NCI-H128 (cell line): ENCODE results near the gene TCIRG1.
"Not testable (repeated sequence)": the region's sequence is repeated elsewhere in the genome, so short reads cannot be mapped to it uniquely, and the experiment has no call there.

Experiments
- DNase-seq: peaks from one replicate; lab custom pipeline; 2025; ENCODE audit not compliant: unreplicated experiment; lab: John Stamatoyannopoulos, UW

The TCIRG1 gene

GRCh38 chr11:68038718-68039525 lies at the start of gene TCIRG1:
TCIRG1 (plus strand) TSS chr11:68039025; CDS start chr11:68041272, 2,247 bp downstream.
- DNase-seq, result no peak

- DNase-seq, result not testable (repeated sequence)
Measured at GRCh38 chr11:67990546-67991346, 48.1 kb upstream of the TCIRG1 start.

GRCh38 chr11:67991347-67992121 lies 47.3 kb upstream of the TCIRG1 start:
- not testable (repeated sequence) for DNase-seq

GRCh38 chr11:67993821-67994220 lies 45.0 kb upstream of the TCIRG1 start:
- peak; percentile 11 for DNase-seq

- DNase-seq, result not testable (repeated sequence)
Measured at GRCh38 chr11:67994387-67994786, 44.4 kb upstream of the TCIRG1 start.

GRCh38 chr11:67995129-67995528 lies 43.7 kb upstream of the TCIRG1 start:
- not testable (repeated sequence) for DNase-seq

GRCh38 chr11:67995579-67995978 lies 43.2 kb upstream of the TCIRG1 start:
- not testable (repeated sequence) for DNase-seq

GRCh38 chr11:67996051-67996450 lies 42.8 kb upstream of the TCIRG1 start:
- DNase-seq, result no peak

- no peak for DNase-seq
Measured at GRCh38 chr11:67996622-67997474, 42.0 kb upstream of the TCIRG1 start.

- DNase-seq, result no peak
Measured at GRCh38 chr11:67997475-67997921, 41.3 kb upstream of the TCIRG1 start.

GRCh38 chr11:67998150-67999045 lies 40.4 kb upstream of the TCIRG1 start:
- DNase-seq, result no peak

- DNase-seq, result no peak
Measured at GRCh38 chr11:67999201-67999629, 39.6 kb upstream of the TCIRG1 start.

GRCh38 chr11:67999704-68000103 lies 39.1 kb upstream of the TCIRG1 start:
- DNase-seq, result no peak

GRCh38 chr11:68002575-68002937 lies 36.3 kb upstream of the TCIRG1 start:
- DNase-seq, result no peak

- DNase-seq, result no peak
Measured at GRCh38 chr11:68002938-68003845, 35.6 kb upstream of the TCIRG1 start.

GRCh38 chr11:68003846-68004550 lies 34.8 kb upstream of the TCIRG1 start, which contains the start of gene UNC93B1:
UNC93B1 (minus strand) TSS chr11:68004097; CDS start chr11:68004043, 54 bp downstream.
- no peak for DNase-seq

- DNase-seq, result no peak
Measured at GRCh38 chr11:68004551-68005335, 34.1 kb upstream of the TCIRG1 start.
